ENCODE results near the gene ATAD3B.
"Not testable (repeated sequence)": the region's sequence is repeated elsewhere in the genome, so short reads cannot be mapped to it uniquely, and the experiment has no call there.

ATAD3B gene
- long read RNA-seq, donor 1, full-length matches to known transcripts: 1 of 8 reads
- long read RNA-seq, donor 1, partial matches to known transcripts: 7 of 8 reads
- long read RNA-seq, donor 1, other reads (novel, unspliced or antisense): 0 of 8 reads
- long read RNA-seq, donor 2: 0 reads
- long read RNA-seq, donor 3, full-length matches to known transcripts: 1 of 1 reads
- long read RNA-seq, donor 3, partial matches to known transcripts: 0 of 1 reads
- long read RNA-seq, donor 3, other reads (novel, unspliced or antisense): 0 of 1 reads
- long read RNA-seq, donor 4: 0 reads
- long read RNA-seq, donor 5, partial matches to known transcripts: 61 of 128 reads
- long read RNA-seq, donor 5, other reads (novel, unspliced or antisense): 67 of 128 reads
- long read RNA-seq, donor 6, full-length matches to known transcripts: 1 of 1 reads
- long read RNA-seq, donor 6, partial matches to known transcripts: 0 of 1 reads
- long read RNA-seq, donor 6, other reads (novel, unspliced or antisense): 0 of 1 reads
- long read RNA-seq, donor 7, partial matches to known transcripts: 223 of 341 reads
- long read RNA-seq, donor 7, other reads (novel, unspliced or antisense): 118 of 341 reads
- long read RNA-seq, donor 8, partial matches to known transcripts: 0 of 2 reads
- long read RNA-seq, donor 8, other reads (novel, unspliced or antisense): 0 of 2 reads

GRCh38 chr1:1471389-1472052 lies at the start of gene ATAD3B:
ATAD3B (plus strand) TSS chr1:1471765; CDS start chr1:1471885, 120 bp downstream.
- peak; percentile 80 for DNase-seq

- DNase-seq: no peak
Measured at GRCh38 chr1:1421907-1422464, 49.6 kb upstream of the ATAD3B start.

GRCh38 chr1:1422465-1423244 lies 48.9 kb upstream of the ATAD3B start:
- DNase-seq: no peak

GRCh38 chr1:1423245-1423597 lies 48.3 kb upstream of the ATAD3B start:
- no peak for DNase-seq

- no peak for DNase-seq
Measured at GRCh38 chr1:1424707-1425106, 46.9 kb upstream of the ATAD3B start.

GRCh38 chr1:1425426-1425752 lies 46.2 kb upstream of the ATAD3B start:
- DNase-seq: no peak

GRCh38 chr1:1425753-1426495 lies 45.6 kb upstream of the ATAD3B start:
- DNase-seq: peak; percentile 50

GRCh38 chr1:1426496-1427105 lies 45.0 kb upstream of the ATAD3B start:
- DNase-seq: no peak

GRCh38 chr1:1427106-1427819 lies 44.3 kb upstream of the ATAD3B start:
- no peak for DNase-seq

GRCh38 chr1:1427820-1428148 lies 43.8 kb upstream of the ATAD3B start:
- DNase-seq: no peak

GRCh38 chr1:1428174-1428573 lies 43.4 kb upstream of the ATAD3B start:
- no peak for DNase-seq

- DNase-seq: not testable (repeated sequence)
Measured at GRCh38 chr1:1428967-1429366, 42.6 kb upstream of the ATAD3B start.

GRCh38 chr1:1429671-1430073 lies 41.9 kb upstream of the ATAD3B start:
- no peak for DNase-seq

- peak; percentile 80 for DNase-seq
Measured at GRCh38 chr1:1430114-1430982, 41.2 kb upstream of the ATAD3B start.

GRCh38 chr1:1430992-1431844 lies 40.3 kb upstream of the ATAD3B start:
- DNase-seq: no peak

- peak; percentile 71 for DNase-seq
Measured at GRCh38 chr1:1431845-1432273, 39.7 kb upstream of the ATAD3B start.

- no peak for DNase-seq
Measured at GRCh38 chr1:1432274-1432950, 39.2 kb upstream of the ATAD3B start.

Measured in right kidney (tissue), 9 donors.